HG02759 (cell line): ENCODE results near the gene CD84.
"Not testable (repeated sequence)": the region's sequence is repeated elsewhere in the genome, so short reads cannot be mapped to it uniquely, and the experiment has no call there.

Source experiments
- ATAC-seq: cut with Tn5 transposase; IDR thresholded peaks from one replicate; pipeline ENCODE4 v1.9.1; 2021; ENCODE audit warnings: mild to moderate bottlenecking, moderate library complexity; ENCODE audit not compliant: unreplicated experiment

Gene CD84

GRCh38 chr1:160579216-160579701, at the start of gene CD84:
Gene CD84, minus strand, starts transcription at chr1:160579496. Its CDS starts 59 bp downstream, at chr1:160579437.
- ATAC-seq, result no peak

GRCh38 chr1:160628799-160629263, 49.5 kb upstream of the CD84 start:
- no peak for ATAC-seq

DNA sequence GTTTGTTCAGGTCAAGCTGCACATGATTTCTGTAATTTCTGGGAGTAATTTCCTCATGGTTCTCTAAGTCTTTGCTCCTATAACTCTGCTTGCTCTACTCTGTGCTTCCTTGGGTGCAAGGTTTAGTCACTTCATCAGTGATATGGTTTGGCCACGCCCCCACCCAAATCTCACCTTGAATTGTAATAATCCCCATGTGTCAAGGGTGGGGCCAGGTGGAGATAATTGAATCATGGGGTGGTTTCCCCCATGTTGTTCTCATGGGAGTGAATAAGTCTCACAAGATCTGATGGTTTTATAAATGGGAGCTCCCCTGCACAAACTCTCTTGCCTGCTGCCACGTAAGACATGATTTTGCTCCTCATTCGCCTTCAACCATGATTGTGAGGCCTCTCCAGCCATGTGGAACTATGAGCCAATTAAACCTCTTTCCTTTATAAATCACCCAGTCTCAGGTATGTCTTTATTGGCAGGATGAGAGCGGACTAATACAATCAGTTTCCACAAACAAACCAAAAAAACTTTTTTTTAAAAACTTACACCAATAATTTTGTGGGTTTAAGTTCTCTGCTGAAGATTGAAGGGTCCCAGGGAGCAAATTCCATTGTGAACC, 48.5 kb upstream of the CD84 start:
- ATAC-seq, result not testable (repeated sequence)

DNA sequence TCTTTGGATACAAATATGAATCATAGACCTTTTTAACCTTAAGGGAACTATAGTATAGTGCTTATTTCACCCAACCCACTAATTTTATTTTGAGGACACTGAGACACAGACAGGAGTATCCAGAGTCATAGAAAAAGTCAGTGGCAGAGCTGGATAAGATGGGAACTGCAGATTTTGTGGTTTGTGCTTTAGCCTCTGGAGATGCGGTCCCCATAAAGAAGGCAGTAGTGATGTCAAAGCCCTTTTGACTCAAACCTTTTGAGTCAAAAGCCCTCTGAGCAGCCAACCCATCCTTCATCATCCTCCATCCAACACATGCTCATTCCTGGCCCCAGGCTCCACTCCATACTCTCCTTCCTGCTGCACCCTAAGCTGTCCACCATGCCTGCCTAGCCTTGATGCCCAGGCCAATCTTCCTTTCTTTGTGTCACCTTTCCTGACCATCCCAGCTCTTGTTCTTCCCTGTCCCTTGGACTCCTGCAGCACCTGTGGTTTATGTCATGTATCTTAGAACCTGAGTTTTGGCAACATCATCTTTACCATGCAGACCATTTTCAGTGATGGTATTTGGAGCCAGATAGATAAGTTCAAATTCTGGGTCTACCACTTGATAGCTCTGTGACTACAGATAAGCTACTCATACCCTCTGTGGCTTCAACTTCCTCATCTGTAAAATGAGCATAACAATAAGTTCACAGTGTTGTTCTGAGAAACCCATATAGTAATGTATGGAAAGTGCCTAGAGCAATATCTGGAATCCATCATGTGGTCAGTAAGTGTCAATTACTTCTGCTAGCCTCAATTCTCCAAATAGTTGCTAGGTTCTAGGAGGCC, 47.4 kb upstream of the CD84 start:
- ATAC-seq, result no peak

DNA sequence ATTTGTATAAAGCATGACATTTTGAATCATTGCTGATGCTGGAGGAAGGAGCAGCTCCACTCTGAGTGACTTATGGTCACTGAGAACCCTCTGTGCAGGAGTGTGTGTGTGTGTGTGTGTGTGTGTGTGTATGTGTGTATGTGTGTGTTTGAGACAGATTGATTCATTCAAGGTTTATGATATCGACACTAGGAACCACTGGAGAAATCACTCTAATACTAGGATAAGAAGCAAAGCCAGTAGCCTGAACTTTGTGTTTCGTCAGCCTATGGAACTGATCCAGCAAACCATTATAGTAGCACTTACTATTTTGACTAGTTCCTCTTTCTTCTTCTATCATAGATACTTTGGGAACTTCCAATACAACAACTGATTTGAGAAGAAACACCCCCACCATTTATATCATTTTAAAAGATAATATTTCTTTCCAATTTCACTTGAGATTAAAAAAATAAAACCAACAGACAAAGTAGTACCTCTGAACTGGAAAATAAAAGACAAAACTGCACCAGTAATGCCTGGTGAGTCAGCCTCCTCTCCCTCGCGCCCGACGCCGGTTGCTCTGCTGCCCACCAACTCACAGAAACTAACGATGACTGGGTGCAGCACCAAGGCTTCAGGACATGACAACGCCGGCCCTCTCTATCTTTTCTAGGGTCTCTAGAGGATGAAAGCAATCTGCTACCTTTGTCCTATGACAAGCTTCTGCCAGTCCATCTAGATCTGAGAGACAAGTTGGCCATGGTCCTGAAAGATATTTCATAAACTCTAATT, 46.6 kb upstream of the CD84 start:
- no peak for ATAC-seq

GRCh38 chr1:160625321-160625720, 46.0 kb upstream of the CD84 start:
- ATAC-seq, result no peak

- no peak for ATAC-seq
These were observed 45.2 kb upstream of the CD84 start for GRCh38 chr1:160624464-160624863.

DNA sequence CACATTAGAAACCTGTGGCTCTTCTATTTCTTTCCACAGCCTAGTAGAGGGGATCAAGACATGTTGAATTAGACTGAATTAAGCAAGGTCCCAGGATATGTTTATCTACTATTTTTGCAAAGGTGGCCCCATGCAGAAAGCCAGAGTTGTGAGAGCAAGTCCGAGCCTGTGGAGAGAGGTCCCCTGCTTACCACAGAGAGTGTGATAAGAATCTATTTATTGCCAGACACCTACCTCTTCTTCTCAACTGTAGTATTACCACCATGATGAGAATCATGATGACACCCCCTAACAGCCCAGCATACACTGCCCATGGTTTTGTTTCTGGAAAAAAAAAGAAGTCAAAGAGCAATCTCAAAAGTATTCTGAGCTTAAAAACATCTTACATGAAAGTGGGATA, 44.6 kb upstream of the CD84 start:
- ATAC-seq, result no peak

DNA sequence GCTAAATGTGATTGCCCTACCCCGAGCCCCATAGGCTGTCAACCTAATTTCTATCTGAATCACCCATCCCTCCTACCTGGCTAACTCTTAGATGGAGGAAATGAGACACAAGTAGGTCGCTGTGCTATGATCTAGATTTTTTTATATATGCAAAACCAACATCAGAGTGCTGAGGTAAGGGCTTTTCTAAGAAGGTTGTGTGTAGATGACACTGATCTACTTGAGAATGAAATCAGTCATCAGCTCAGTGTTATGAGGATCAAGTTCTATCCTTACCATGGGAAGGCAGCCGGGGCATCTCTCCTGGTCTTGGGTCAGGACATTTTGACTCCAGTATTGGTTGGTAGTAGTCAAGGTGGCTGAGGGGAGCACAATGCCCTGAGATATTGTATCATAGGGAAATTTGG, 43.9 kb upstream of the CD84 start:
- ATAC-seq, result no peak

DNA sequence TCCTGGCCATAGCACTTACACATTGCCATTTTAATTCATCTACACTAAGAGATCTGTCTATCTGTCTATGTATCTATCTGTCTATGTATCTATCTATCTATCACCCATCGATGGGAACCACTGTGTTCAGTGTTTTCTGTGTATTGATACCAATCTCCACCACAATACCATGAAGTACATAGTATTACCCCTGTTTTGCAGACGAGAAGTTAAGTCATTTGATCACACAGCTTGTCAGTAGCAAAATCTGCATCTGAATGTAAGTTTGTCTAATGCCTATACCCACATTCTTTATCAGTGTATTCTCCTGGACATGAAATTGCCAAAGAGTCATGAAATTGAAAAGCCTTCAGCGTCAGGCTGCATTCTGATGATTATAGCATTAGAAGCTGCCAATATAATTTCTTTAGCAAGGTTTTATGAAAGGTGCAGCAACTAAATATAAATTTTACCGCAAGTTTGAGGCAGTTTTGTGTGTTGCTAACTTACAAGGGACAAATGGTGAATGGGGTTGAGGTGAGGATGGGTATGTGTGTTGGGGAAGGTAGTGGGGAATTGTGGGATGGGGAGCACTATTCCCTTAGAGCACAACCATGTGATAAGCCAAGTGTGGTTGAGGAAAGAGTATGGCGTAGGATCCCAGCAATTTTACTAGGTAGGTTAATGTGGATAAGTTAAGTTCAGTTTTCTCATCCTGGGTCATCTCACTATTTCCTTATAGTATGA, 43.4 kb upstream of the CD84 start:
- no peak for ATAC-seq

DNA sequence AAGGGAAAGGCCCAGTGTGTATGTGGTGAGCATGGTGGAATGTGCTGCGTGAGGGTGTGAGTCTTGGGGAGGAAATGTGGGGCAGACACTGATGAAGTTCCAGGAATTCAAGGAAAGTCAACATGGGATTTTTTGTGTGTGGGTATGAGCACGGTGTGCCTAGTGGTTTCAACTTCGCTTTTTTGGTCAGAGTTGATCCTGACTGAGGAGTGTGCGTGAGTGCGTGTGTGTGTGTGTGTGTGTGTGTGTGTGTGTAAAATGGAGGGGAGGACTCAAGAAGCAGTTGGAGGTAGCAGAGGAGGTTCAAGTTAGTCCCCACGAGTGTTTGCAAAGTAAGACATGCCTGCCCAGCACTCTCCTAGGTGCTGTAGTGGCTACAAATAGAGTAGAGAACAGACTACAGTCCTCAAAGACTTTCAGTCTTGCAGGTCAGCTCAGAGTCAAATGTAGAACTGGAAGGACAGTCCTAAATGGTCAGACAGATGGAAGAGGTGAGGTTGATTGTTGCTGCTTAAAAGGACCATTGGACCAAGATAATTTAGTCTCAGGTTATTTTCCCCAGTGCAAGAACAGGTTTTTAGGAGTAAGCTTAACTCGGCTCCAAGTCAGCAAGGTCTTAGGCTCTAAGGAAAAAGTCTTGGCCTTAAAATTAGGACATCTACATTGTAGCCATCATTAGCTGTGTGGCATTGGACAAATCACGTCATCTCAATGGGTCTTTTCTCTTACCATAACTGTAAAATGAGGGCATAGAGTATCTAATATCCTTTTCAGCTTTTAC, 42.5 kb upstream of the CD84 start:
- ATAC-seq, result no peak

DNA sequence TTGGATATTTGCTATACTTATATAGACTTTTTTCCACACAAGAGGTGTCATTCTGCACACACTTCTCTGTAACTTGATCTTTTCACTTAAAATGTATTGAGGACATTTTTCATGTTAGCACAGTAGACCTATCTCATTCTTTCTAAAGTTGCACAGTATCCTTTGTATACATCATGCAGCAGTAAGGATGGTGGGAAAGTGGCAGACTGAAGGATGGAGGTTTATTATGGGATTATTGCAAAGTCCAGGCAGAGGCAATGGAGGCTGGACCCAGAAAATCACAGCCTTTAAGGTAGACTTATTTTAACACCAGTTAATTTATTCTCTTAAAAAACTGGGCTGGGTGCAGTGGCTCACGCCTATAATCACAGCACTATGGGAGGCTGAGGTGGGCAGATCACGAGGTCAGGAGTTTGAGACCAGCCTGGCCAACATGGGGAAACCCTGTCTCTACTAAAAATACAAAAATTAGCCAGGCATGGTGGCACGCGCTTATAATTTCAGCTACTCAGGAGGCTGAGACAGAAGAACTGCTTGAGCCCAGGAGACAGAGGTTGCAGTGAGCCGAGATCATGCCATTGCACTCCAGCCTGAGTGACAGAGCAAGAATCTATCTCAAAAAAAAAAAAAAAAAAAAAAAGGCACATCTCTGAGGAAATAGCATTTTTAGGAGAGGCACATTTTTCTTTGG, 41.8 kb upstream of the CD84 start:
- ATAC-seq, result no peak

GRCh38 chr1:160619742-160620277, 40.5 kb upstream of the CD84 start:
- no peak for ATAC-seq

DNA sequence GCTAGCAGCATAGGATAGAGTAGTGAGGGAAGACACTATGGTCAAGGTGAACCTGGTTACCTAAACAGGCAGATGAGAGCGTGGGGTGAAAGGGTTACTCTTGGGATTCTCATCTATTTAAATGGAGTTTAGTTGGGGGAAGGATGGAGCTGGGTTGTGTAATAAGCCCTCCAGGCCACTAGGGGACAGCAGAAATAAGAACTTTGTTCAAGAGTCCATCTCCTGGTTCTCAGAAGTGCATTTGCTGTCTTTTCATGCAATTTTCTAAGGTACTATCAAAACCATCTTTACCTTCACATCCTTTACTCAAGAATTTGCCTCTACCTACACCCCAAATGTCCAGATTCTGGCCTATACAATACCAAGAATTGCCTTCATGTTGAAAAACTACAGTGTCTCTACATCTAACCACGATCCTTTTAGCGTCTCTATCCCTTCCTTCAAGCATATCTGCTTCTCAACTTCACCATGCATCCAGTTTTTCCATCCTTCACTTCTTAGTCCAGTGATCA, 39.5 kb upstream of the CD84 start:
- no peak for ATAC-seq

- ATAC-seq, result no peak
These were observed 39.0 kb upstream of the CD84 start for GRCh38 chr1:160618327-160618726.

GRCh38 chr1:160615660-160616059, 36.4 kb upstream of the CD84 start:
- no peak for ATAC-seq

DNA sequence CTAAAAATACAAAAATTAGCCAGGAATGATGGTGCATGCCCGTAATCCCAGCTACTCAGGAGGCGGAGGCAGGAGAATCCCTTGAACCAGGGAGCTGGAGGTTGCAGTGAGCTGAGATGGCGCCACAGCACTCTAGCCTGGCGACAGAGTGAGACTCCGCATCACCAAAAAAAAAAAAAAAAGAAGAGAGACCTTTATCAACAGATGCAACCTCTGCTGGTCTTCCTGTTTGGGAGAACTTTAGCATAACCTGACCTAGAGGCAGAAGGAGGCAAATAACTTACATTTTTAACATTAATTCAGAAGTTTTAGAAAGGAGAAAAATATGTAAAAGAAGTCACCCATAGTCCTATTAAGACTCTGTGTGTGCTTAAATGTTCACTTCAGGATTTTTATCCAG, 35.1 kb upstream of the CD84 start:
- no peak for ATAC-seq

- no peak for ATAC-seq
These were observed 33.4 kb upstream of the CD84 start for GRCh38 chr1:160612613-160613218.
